ENCODE results near the gene ASL. TPM values are rescaled to one million over a fixed set of nuclear protein-coding genes. Genes with fewer than 3 reads are reported as not detected.
"Not testable (repeated sequence)": the region's sequence is repeated elsewhere in the genome, so short reads cannot be mapped to it uniquely, and the experiment has no call there.

ASL gene
- total RNA-seq, 1 donor from 2014 or later, result 54.0 TPM

DNA sequence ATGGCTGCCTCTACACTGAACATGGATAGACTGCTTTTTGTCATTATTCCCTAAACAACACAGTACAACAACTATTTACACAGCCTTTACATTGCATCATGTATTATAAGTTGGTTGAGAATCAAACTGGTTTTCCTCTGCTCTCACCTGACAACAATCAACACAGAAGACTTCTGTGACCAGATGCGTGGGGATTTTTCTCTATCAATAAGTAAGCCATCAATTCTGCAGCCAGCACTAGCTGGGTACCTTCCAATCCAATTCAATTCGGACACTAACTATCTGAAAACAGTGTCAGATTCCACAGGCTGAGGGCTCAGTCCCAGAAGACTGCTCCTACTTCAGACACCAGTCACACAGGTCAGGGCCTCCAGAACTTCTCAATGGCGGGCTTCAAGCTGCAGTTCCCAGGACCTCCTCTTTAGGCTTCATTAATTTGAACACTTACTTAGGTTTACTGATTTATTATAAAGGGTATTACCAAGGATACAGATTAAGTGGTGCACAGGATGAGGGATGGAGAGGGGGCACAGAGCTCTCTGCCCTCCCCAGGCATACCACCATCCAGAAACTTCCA is 36.4 kb upstream of the ASL start:
- Histone ChIP-seq H3K9me3 (no peaks in the 10 kb centered on the region), H3K36me3 (no peaks in the 10 kb centered on the region), H3K4me1 (peaks cover 8% of the 10 kb centered on the region), H3K4me3 (no peak overlapping the region), H3K27ac (no peak overlapping the region), H3K27me3 (no peaks in the 10 kb centered on the region)
- intact Hi-C loops (cut with DNase I), result no loop called here
- DNase-seq, result peak; percentile 35
- no peak for ATAC-seq
- TF ChIP-seq, protein P1, sequence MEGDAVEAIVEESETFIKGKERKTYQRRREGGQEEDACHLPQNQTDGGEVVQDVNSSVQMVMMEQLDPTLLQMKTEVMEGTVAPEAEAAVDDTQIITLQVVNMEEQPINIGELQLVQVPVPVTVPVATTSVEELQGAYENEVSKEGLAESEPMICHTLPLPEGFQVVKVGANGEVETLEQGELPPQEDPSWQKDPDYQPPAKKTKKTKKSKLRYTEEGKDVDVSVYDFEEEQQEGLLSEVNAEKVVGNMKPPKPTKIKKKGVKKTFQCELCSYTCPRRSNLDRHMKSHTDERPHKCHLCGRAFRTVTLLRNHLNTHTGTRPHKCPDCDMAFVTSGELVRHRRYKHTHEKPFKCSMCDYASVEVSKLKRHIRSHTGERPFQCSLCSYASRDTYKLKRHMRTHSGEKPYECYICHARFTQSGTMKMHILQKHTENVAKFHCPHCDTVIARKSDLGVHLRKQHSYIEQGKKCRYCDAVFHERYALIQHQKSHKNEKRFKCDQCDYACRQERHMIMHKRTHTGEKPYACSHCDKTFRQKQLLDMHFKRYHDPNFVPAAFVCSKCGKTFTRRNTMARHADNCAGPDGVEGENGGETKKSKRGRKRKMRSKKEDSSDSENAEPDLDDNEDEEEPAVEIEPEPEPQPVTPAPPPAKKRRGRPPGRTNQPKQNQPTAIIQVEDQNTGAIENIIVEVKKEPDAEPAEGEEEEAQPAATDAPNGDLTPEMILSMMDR (IDR thresholded peaks at IDR 0.05), result no peak

DNA sequence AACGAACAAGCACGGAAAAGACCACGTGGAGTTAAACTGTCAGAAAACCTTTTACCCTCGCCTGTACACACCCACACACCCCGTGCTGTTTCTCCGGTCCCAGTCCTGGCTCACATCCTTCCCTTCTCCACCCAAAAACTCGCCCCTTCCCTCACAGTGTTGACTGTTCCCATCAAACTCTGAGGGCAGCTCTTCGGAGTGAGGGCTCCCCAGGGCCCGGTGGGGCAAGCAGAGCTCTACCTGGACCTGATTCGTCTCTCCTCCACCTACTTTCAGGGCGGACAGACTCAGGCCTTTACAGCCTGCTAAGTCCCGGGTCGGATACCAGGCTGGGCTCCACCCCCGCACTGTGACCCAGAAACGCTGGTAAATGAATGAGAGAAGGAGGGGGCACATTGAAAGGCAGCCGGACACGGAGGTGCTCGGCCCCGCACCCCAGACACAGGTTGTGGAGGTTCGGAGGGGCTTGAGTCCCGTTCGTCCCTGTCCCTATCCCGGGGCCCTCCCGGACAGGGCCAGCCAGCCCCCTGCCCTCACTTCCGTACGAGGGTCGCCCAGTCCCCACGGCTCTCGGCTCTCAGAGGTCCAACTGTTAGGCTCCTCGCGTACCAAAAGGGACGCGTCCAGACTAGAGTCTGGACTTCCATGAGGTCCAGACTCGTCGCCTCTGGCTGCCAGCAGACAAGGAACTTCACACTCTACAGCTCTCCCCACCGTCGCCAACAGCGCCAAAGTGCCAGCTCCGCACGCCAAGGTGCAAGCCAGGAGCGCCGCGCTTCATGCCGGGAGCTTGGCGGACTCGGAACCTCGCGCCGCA is 31.7 kb upstream of the ASL start:
- peak overlapping the region; percentile 72 for H3K27ac ChIP-seq
- ATAC-seq, result peak; percentile 85

DNA sequence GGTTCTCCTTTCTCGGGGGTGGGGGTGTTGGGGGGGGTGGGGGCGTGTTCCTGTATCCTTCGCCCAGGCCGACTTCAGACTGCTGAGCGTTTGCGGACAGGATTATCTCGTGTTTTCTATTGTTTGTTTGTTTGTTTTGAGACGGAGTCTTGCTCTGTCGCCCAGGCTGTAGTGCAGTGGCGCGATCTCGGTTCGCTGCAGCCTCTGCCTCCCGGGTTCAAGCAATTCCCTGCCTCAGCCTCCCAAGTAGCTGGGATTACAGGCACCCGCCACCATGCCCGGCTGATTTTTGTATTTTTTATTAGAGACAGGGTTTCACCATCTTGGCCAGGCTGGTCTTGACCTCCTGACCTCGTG is 31.1 kb upstream of the ASL start:
- ATAC-seq; intact Hi-C loops (cut with DNase I); H3K27me3 ChIP-seq; H3K9me3 ChIP-seq; H3K4me1 ChIP-seq; H3K36me3 ChIP-seq: not testable (repeated sequence)
- Histone ChIP-seq H3K4me3 (peak overlapping the region; percentile 54), H3K27ac (peak overlapping the region; percentile 72)
- DNase-seq, result peak; percentile 45

More for the DNA sequence above, 31.7 kb upstream of the ASL start:
- Histone ChIP-seq H3K4me1 (peaks cover 8% of the 10 kb centered on the region), H3K36me3 (no peaks in the 10 kb centered on the region), H3K4me3 (peak overlapping the region; percentile 54), H3K27me3 (no peaks in the 10 kb centered on the region), H3K9me3 (no peaks in the 10 kb centered on the region)
- TF ChIP-seq, protein P1 (IDR thresholded peaks at IDR 0.05), result no peak
- DNase-seq, result peak; percentile 88
- intact Hi-C loops (cut with DNase I), result no loop called here

DNA sequence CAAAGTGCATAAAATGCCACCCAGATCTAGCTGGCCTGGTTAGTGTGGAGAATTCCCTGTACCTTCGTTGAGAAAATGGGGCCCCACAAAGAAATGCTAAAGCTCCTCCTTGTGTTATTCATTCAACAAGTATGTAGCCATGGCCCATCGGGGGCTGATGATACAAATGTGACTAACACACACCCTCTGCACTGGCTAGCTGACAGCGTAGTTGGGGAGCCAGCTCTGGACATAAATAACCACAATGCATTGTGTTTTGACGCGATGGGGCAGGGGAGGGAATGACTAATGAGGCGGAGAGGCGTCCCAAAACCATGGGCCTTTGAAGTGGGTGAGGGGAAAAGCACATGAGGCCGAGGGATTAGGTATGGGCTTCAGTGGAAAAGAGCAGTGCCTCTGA is 28.2 kb upstream of the ASL start:
- ATAC-seq (no peak), DNase-seq (no peak)
- no peak overlapping the region for H3K4me3 ChIP-seq
- TF ChIP-seq, protein P1 (IDR thresholded peaks at IDR 0.05), result no peak
- intact Hi-C loops (cut with DNase I), result no loop called here
- no peak overlapping the region for H3K27ac ChIP-seq
- H3K9me3 ChIP-seq, result no peaks in the 10 kb centered on the region
- H3K4me1 ChIP-seq, result peaks cover 11% of the 10 kb centered on the region
- no peaks in the 10 kb centered on the region for H3K27me3 ChIP-seq
- no peaks in the 10 kb centered on the region for H3K36me3 ChIP-seq

DNA sequence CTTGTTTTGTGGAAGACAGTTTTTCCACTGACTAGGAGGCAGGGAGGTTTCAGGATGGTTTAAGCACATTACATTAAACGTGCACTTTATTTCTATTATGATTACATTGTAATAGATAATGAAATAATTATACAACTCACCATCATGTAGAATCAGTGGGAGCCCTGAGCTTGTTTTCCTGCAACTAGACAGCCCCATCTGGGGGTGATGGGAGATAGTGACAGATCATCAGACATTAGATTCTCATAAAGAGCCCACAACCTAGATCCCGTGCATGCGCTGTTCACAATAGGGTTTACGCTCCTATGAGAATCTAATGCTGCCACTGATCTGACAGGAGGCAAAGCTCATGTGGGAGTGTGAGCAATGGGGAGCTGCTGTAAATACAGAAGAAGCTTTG is 25.7 kb upstream of the ASL start:
- H3K4me1 ChIP-seq; H3K9me3 ChIP-seq; DNase-seq; intact Hi-C loops (cut with DNase I); H3K36me3 ChIP-seq; H3K4me3 ChIP-seq; H3K27me3 ChIP-seq; ATAC-seq: not testable (repeated sequence)
- H3K27ac ChIP-seq, result peak overlapping the region; percentile 68

DNA sequence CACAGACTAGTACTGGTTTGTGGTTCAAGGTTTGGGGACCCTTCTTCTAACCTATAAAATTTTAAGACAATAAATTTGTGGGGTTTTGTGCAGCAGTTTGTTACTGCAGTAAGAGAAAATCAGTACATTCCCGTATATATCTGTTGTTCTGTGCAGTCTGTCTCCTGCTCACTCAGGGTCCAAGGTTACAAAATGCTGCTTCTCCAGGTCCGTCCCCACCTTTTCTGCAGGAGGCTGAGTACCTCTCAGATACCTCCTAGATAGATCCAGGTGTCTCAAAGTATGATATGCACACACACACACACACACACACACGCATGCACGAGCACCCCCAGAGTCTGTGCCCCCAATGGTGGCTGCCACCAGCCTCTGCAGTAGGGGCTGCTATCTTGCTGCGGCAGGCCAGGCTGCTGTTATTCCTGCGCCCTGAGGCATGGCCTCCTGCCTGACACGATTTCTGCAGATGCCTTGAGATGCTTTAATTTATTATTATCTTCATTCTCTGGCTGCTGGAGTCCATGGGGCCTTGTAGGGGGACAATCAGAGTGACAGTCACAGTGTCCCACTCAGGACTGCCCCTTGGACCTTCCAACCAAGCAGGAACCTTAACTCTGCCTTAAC is 25.2 kb upstream of the ASL start:
- intact Hi-C loops (cut with DNase I), result no loop called here

More for the DNA sequence above, 25.2 kb upstream of the ASL start:
- H3K27me3 ChIP-seq, result no peaks in the 10 kb centered on the region
- DNase-seq (no peak), ATAC-seq (no peak)
- H3K4me1 ChIP-seq, result peaks cover 6% of the 10 kb centered on the region
- H3K4me3 ChIP-seq, result no peak overlapping the region
- H3K9me3 ChIP-seq, result no peaks in the 10 kb centered on the region
- H3K27ac ChIP-seq, result peak overlapping the region; percentile 68
- no peaks in the 10 kb centered on the region for H3K36me3 ChIP-seq
- TF ChIP-seq, protein P1 (IDR thresholded peaks at IDR 0.05), result no peak

All from upper lobe of right lung (tissue), 1 donor.